HepG2 (cell line): ENCODE measurements around the gene RALB. TPM values are rescaled to one million over a fixed set of nuclear protein-coding genes. Genes with fewer than 3 reads are reported as not detected.

Experiments used
- ATAC-seq: fragments of 200-7000 bp; cut with Tn5 transposase; 3 replicates; pipeline ENCODE4 v1.9.1; 2020; ENCODE audit warnings: mild to moderate bottlenecking, moderate library complexity
- BruUV-seq: library from RNA; stranded (reverse); fragments of 400-500 nt; replicated peaks from 2 replicates; lab custom pipeline; 2021; lab: Mats Ljungman, UMichigan
- CTCF ChIA-PET: fragments of 300-600 bp; formaldehyde crosslinking; extraction: SDS; loops from one replicate; lab custom pipeline; 2021; ENCODE audit warnings: low total read pairs, inconsistent platforms, low intra/inter-chr PET ratio; lab: Yijun Ruan, JAX
- POLR2A ChIA-PET: fragments of 350-600 bp; sonication (Branson Sonifier 250); formaldehyde crosslinking; loops from one replicate; lab custom pipeline; 2020; ENCODE audit warnings: antibody characterized with exemption, inconsistent platforms; lab: Yijun Ruan, JAX
- DNase-seq: peaks from one replicate; pipeline ENCODE4 v3.0.0-alpha.2; 2015; ENCODE audit warnings: low spot score
- FAIRE-seq: peaks from 3 replicates; lab custom pipeline; 2011; peaks lifted over from hg19 to GRCh38; lab: Jason Lieb, UNC
- H2AFZ ChIP-seq: one replicate; pipeline ENCODE4 v1.6.1; 2011; ENCODE audit warnings: low read length, inconsistent platforms
- H3K27ac ChIP-seq: fragments of 300-600 bp; 3 replicates; pipeline ENCODE4 v1.8.0; 2011; ENCODE audit warnings: mixed run types, mild to moderate bottlenecking, mixed read lengths, low read length, inconsistent platforms; ENCODE audit not compliant: insufficient read depth; ENCODE audit errors: extremely low read length
- H3K27me3 ChIP-seq, 2 experiments: fragments of 200-600 bp in 1 of 2; 2 replicates in 1 of 2; 3 replicates in 1 of 2; pipeline versions ENCODE4 v1.6.0 to v1.8.0; 2011; ENCODE audit warnings: low read length in 2 of 2, mild to moderate bottlenecking in 2 of 2, moderate library complexity in 2 of 2, inconsistent platforms in 1 of 2; ENCODE audit not compliant: insufficient read depth in 2 of 2, control insufficient read depth in 1 of 2
- H3K36me3 ChIP-seq, 2 experiments: fragments of 200-600 bp in 1 of 2; replicated peaks in 1 of 2; 2 replicates in 1 of 2; 3 replicates in 1 of 2; pipeline versions ENCODE4 v1.5.1 to v1.8.0; 2011; ENCODE audit warnings: low read length in 2 of 2, inconsistent platforms in 1 of 2; ENCODE audit not compliant: insufficient read depth in 2 of 2, control insufficient read depth in 1 of 2
- H3K4me1 ChIP-seq: 2 replicates; pipeline ENCODE4 v1.5.1; 2012; ENCODE audit warnings: low read length, inconsistent platforms; ENCODE audit not compliant: insufficient read depth
- H3K4me2 ChIP-seq: 2 replicates; pipeline ENCODE4 v1.6.0; 2011; ENCODE audit warnings: low read depth, low read length, inconsistent platforms
- H3K4me3 ChIP-seq, 3 experiments: fragments of 200-600 bp in 1 of 3; sonication (generic), shearing (Covaris generic) in 1 of 3; replicated peaks in 1 of 3; 2 replicates each; pipeline ENCODE4 v1.5.1; 2011 to 2016; ENCODE audit warnings: low read length in 3 of 3, inconsistent platforms in 2 of 3, low read depth in 2 of 3, mild to moderate bottlenecking in 2 of 3, control low read depth in 1 of 3, mixed read lengths in 1 of 3; ENCODE audit not compliant: insufficient read depth in 1 of 3
- H3K79me2 ChIP-seq: one replicate; pipeline ENCODE4 v1.6.1; 2011; ENCODE audit warnings: low read length, inconsistent platforms; ENCODE audit not compliant: insufficient read depth
- H3K9ac ChIP-seq: 2 replicates; pipeline ENCODE4 v1.6.0; 2011; ENCODE audit warnings: mild to moderate bottlenecking, low read depth, low read length, inconsistent platforms; ENCODE audit not compliant: insufficient read depth
- H3K9me3 ChIP-seq: 2 replicates; pipeline ENCODE4 v1.5.1; 2012; ENCODE audit warnings: mild to moderate bottlenecking, low read length
- H4K20me1 ChIP-seq: 2 replicates; pipeline ENCODE4 v1.6.0; 2011; ENCODE audit warnings: inconsistent platforms, mild to moderate bottlenecking, low read length, moderate library complexity; ENCODE audit not compliant: insufficient read depth
- ESRRA ChIP-seq: sonication (generic); formaldehyde crosslinking; IDR thresholded peaks from 2 replicates; pipeline ENCODE4 v1.5.1; 2020; ENCODE audit warnings: mild to moderate bottlenecking, low read depth, missing genetic modification reagents
- IKZF4 ChIP-seq: sonication (generic); formaldehyde crosslinking; IDR thresholded peaks from 2 replicates; pipeline ENCODE4 v1.5.1; 2020; ENCODE audit warnings: borderline replicate concordance, mild to moderate bottlenecking, low read depth, missing genetic modification reagents; ENCODE audit errors: not compliant biosample characterization
- KDM2A ChIP-seq: sonication (generic); formaldehyde crosslinking; IDR thresholded peaks from 2 replicates; pipeline ENCODE4 v1.4.0; 2020; ENCODE audit warnings: low read depth, missing genetic modification reagents, borderline replicate concordance
- KMT2A ChIP-seq: sonication (generic); formaldehyde crosslinking; IDR thresholded peaks from 2 replicates; pipeline ENCODE4 v1.4.0; 2020; ENCODE audit warnings: missing genetic modification reagents
- SALL1 ChIP-seq: sonication (generic); formaldehyde crosslinking; IDR thresholded peaks from 2 replicates; pipeline ENCODE4 v1.8.0; 2022; ENCODE audit warnings: mild to moderate bottlenecking, missing genetic modification reagents
- TBL1XR1 ChIP-seq: fragments of 150-350 bp; IDR thresholded peaks from 2 replicates; pipeline ENCODE4 v1.6.1; 2014; ENCODE audit warnings: borderline replicate concordance, low read length; ENCODE audit not compliant: partially characterized antibody
- TGIF2 ChIP-seq: IDR thresholded peaks from 2 replicates; pipeline ENCODE4 v1.6.1; 2016; ENCODE audit warnings: control low read depth, missing compliant biosample characterization
- ZNF329 ChIP-seq: sonication (generic); formaldehyde crosslinking; IDR thresholded peaks from 2 replicates; pipeline ENCODE4 v1.9.0; 2021; ENCODE audit warnings: low read depth, mild to moderate bottlenecking, missing genetic modification reagents
- ZNF777 ChIP-seq: sonication (generic); formaldehyde crosslinking; IDR thresholded peaks from 2 replicates; pipeline ENCODE4 v1.4.0; 2020; ENCODE audit warnings: missing genetic modification reagents
- WGBS: methylation state at CpG from one replicate; pipeline ENCODE4 v1.1.6; 2017; ENCODE audit warnings: low lambda C conversion rate; 5-methylcytosine and 5-hydroxymethylcytosine counted together
- in situ Hi-C: cut with HindIII; loops from 2 replicates; pipeline ENCODE4 v1.10.0; 2017; ENCODE audit warnings: low pct_unique_long_range_greater_than_20kb; ENCODE audit not compliant: extremely low pct_ligation_motif_present
- intact Hi-C: fragments of 100-400 bp; cut with micrococcal nuclease; formaldehyde crosslinking; loops from one replicate; pipeline ENCODE4 v1.10.0; 2022; ENCODE audit not compliant: unreplicated experiment
- polyA plus RNA-seq, 8 experiments: library from polyadenylated mRNA; depleted of rRNA in 3 of 8; stranded (reverse) in 7 of 8; unstranded in 1 of 8; fragments of >200 nt; fragmentation: Illumina TruSeq in 4 of 8; extraction: Trizol in 4 of 8; gene quantifications; 2 replicates each; pipeline versions ENCODE4 v1.2.1 to v1.2.3, GENCODE V29; 2011 to 2016; ENCODE audit warnings: low read depth in 4 of 8, missing spikeins in 1 of 8, mixed read lengths in 1 of 8; ENCODE audit not compliant: insufficient read depth in 1 of 8
- total RNA-seq, 5 experiments: library from RNA; depleted of rRNA; stranded (reverse); fragments of >200 nt; fragmentation: Illumina TruSeq; extraction: Trizol; gene quantifications; 2 replicates each; pipeline ENCODE4 v1.2.3, GENCODE V29; 2016; ENCODE audit warnings: low read depth in 1 of 5
- TF ChIP-seq, protein P1 (sequence below): IDR thresholded peaks from 2 replicates; pipeline ENCODE4 v1.6.1; 2016; ENCODE audit warnings: low read depth, missing genetic modification reagents, missing compliant biosample characterization
- TF ChIP-seq, protein P2 (sequence below): IDR thresholded peaks from 2 replicates; pipeline ENCODE4 v1.6.1; 2016; ENCODE audit warnings: low read depth
- TF ChIP-seq, protein P3 (sequence below): sonication (generic); formaldehyde crosslinking; IDR thresholded peaks from 2 replicates; pipeline ENCODE4 v1.4.0; 2020; ENCODE audit warnings: missing genetic modification reagents, borderline replicate concordance

Gene RALB
- total and polyA plus RNA-seq, 2 of the 13 experiments (the other 11 are each of a cell fraction or from before 2014, with no cell fraction given), result 37.8 to 43.2 TPM

DNA sequence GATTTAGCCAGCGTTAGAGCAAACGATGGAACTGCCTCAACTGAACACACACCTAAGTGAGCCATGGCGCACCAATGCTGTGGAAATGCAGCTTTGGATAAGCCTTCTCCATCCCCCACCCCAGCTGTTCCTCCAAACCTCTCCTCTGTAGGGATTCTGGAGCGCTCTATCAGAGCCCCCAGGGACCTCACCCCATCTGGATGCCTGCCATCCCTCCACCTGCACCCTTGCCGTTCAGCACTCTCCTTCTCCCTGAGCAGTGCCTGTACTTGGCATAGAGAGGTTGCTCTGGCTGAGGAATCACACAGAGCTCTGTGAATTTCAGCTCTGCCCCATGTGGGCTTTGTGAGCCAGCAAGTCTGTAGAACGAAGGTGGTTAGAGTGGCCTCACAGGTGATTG, 50.5 kb downstream of the RALB start (continued):
- TF ChIP-seq, protein P1, sequence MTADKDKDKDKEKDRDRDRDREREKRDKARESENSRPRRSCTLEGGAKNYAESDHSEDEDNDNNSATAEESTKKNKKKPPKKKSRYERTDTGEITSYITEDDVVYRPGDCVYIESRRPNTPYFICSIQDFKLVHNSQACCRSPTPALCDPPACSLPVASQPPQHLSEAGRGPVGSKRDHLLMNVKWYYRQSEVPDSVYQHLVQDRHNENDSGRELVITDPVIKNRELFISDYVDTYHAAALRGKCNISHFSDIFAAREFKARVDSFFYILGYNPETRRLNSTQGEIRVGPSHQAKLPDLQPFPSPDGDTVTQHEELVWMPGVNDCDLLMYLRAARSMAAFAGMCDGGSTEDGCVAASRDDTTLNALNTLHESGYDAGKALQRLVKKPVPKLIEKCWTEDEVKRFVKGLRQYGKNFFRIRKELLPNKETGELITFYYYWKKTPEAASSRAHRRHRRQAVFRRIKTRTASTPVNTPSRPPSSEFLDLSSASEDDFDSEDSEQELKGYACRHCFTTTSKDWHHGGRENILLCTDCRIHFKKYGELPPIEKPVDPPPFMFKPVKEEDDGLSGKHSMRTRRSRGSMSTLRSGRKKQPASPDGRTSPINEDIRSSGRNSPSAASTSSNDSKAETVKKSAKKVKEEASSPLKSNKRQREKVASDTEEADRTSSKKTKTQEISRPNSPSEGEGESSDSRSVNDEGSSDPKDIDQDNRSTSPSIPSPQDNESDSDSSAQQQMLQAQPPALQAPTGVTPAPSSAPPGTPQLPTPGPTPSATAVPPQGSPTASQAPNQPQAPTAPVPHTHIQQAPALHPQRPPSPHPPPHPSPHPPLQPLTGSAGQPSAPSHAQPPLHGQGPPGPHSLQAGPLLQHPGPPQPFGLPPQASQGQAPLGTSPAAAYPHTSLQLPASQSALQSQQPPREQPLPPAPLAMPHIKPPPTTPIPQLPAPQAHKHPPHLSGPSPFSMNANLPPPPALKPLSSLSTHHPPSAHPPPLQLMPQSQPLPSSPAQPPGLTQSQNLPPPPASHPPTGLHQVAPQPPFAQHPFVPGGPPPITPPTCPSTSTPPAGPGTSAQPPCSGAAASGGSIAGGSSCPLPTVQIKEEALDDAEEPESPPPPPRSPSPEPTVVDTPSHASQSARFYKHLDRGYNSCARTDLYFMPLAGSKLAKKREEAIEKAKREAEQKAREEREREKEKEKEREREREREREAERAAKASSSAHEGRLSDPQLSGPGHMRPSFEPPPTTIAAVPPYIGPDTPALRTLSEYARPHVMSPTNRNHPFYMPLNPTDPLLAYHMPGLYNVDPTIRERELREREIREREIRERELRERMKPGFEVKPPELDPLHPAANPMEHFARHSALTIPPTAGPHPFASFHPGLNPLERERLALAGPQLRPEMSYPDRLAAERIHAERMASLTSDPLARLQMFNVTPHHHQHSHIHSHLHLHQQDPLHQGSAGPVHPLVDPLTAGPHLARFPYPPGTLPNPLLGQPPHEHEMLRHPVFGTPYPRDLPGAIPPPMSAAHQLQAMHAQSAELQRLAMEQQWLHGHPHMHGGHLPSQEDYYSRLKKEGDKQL, result no peak
- TF ChIP-seq TBL1XR1 (no peak), IKZF4 (CRISPR knock-in tag) (no peak)

DNA sequence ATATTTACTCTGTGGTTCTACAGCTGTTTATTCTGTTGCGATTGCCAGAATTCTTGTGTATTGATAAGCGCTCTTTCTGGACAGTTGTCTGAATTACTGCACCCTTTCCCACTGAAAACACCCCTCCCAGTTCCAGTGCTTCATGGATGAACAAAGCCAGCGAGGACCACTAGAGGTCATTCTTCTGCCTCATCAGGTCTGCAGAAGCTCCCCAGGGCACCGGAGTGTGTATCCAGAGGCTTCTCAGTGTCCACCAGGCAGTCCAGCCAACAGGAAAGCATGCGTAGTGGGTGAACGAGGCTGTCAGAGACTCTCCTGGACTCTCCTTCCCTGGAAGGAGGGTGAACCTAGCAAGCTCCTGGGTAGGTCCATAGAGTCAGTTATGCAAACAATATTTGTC, 52.6 kb downstream of the RALB start:
- POLR2A ChIA-PET, result no interaction called here
- no peaks in the 10 kb centered on the region for H3K9me3 ChIP-seq
- in situ Hi-C loops, result no loop called here
- TF ChIP-seq SALL1 (CRISPR knock-in tag) (peak; percentile 44), ESRRA (no peak), KMT2A (CRISPR knock-in tag) (no peak), ZNF329 (CRISPR knock-in tag) (no peak), KDM2A (CRISPR knock-in tag) (0 out of 2 replicates have a peak, but pooled peaks have one; percentile 31), ZNF777 (CRISPR knock-in tag) (no peak), TGIF2 (no peak)
- TF ChIP-seq, protein P2, sequence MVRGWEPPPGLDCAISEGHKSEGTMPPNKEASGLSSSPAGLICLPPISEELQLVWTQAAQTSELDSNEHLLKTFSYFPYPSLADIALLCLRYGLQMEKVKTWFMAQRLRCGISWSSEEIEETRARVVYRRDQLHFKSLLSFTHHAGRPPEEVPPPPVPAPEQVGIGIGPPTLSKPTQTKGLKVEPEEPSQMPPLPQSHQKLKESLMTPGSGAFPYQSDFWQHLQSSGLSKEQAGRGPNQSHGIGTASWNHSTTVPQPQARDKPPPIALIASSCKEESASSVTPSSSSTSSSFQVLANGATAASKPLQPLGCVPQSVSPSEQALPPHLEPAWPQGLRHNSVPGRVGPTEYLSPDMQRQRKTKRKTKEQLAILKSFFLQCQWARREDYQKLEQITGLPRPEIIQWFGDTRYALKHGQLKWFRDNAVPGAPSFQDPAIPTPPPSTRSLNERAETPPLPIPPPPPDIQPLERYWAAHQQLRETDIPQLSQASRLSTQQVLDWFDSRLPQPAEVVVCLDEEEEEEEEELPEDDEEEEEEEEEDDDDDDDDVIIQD (CRISPR knock-in tag), result 0 out of 2 replicates have a peak, but pooled peaks have one; percentile 27
- TF ChIP-seq, protein P3, sequence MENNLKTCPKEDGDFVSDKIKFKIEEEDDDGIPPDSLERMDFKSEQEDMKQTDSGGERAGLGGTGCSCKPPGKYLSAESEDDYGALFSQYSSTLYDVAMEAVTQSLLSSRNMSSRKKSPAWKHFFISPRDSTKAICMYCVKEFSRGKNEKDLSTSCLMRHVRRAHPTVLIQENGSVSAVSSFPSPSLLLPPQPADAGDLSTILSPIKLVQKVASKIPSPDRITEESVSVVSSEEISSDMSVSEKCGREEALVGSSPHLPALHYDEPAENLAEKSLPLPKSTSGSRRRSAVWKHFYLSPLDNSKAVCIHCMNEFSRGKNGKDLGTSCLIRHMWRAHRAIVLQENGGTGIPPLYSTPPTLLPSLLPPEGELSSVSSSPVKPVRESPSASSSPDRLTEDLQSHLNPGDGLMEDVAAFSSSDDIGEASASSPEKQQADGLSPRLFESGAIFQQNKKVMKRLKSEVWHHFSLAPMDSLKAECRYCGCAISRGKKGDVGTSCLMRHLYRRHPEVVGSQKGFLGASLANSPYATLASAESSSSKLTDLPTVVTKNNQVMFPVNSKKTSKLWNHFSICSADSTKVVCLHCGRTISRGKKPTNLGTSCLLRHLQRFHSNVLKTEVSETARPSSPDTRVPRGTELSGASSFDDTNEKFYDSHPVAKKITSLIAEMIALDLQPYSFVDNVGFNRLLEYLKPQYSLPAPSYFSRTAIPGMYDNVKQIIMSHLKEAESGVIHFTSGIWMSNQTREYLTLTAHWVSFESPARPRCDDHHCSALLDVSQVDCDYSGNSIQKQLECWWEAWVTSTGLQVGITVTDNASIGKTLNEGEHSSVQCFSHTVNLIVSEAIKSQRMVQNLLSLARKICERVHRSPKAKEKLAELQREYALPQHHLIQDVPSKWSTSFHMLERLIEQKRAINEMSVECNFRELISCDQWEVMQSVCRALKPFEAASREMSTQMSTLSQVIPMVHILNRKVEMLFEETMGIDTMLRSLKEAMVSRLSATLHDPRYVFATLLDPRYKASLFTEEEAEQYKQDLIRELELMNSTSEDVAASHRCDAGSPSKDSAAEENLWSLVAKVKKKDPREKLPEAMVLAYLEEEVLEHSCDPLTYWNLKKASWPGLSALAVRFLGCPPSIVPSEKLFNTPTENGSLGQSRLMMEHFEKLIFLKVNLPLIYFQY, result no peak

More for the DNA sequence above, 52.6 kb downstream of the RALB start:
- H3K27ac ChIP-seq, result no peak overlapping the region
- no peak overlapping the region for H3K4me2 ChIP-seq
- intact Hi-C loops, result loop anchor here (1.0 to 5.0 kb wide), 2 partner anchors 8 to 73 kb away; no protein-coding TSS in a partner anchor
- peak; percentile 96 for ATAC-seq
- 42% methylated on average over 5 of the region's 6 CpGs for WGBS
- peak; percentile 66 for FAIRE-seq
- no peak overlapping the region for H3K4me3 ChIP-seq
- H3K27me3 ChIP-seq, result no peaks in the 10 kb centered on the region
- peak; percentile 76 for DNase-seq
- CTCF ChIA-PET, result interaction anchor here (0.7 to 0.8 kb wide), 2 partner anchors 370 to 375 kb away, joined by 3 to 5 read pairs; no protein-coding TSS in a partner anchor
- H3K4me1 ChIP-seq, result peaks cover 7% of the 10 kb centered on the region
- no peak overlapping the region for H2AFZ ChIP-seq
- no TSS peak for BruUV-seq
- H3K79me2 ChIP-seq, result no peaks in the 10 kb centered on the region
- H4K20me1 ChIP-seq, result no peaks in the 10 kb centered on the region
- H3K36me3 ChIP-seq, result no peaks in the 10 kb centered on the region; a peak in 1 of 5 replicates
- no peak overlapping the region for H3K9ac ChIP-seq
